Left lung (tissue), 10 donors: Measurements from ENCODE around the gene CPNE8. TPM values are rescaled to one million over a fixed set of nuclear protein-coding genes. Genes with fewer than 3 reads are reported as not detected.

ENCODE experiments used
- ATAC-seq: fragments of 200-7000 bp; cut with Tn5 transposase; one replicate; pipeline ENCODE4 v1.9.1; 2020; ENCODE audit warnings: moderate library complexity
- DNase-seq, 4 donors: peaks; one replicate each; pipeline ENCODE4 v3.0.0-alpha.2; 2013 to 2020
- H3K27ac ChIP-seq, 2 donors: fragments of 200-600 bp; sonication (generic) in 1 of 2; one replicate each; pipeline versions ENCODE4 v1.5.0 to v1.8.0; 2020 to 2021
- H3K27me3 ChIP-seq, 2 donors: fragments of 200-600 bp; sonication (generic) in 1 of 2; one replicate each; pipeline versions ENCODE4 v1.5.0 to v1.8.0; 2020 to 2021
- H3K36me3 ChIP-seq, 2 donors: fragments of 200-600 bp; sonication (generic) in 1 of 2; one replicate each; pipeline versions ENCODE4 v1.5.0 to v1.8.0; 2020 to 2021
- H3K4me1 ChIP-seq, 2 donors: fragments of 200-600 bp; one replicate each; pipeline ENCODE4 v1.8.0; 2021
- H3K4me3 ChIP-seq, 2 donors: fragments of 200-600 bp; sonication (generic) in 1 of 2; one replicate each; pipeline versions ENCODE4 v1.5.0 to v1.8.0; 2020 to 2021; ENCODE audit warnings: mild to moderate bottlenecking in 1 of 2
- H3K9me3 ChIP-seq, 2 donors: fragments of 200-600 bp; sonication (generic) in 1 of 2; one replicate each; pipeline versions ENCODE4 v1.5.0 to v1.8.0; 2020 to 2021
- CTCF ChIP-seq, 2 donors: fragments of 200-600 bp; sonication (generic) in 1 of 2; IDR thresholded peaks; one replicate each; pipeline versions ENCODE4 v1.5.0 to v1.8.0; 2021; ENCODE audit warnings: antibody characterized with exemption in 2 of 2
- intact Hi-C, 2 donors: fragments of 100-400 bp; cut with DNase I; formaldehyde crosslinking; loops; one replicate each; pipeline versions ENCODE4 v1.11.2 to v1.14.2; 2022
- polyA plus RNA-seq, 6 donors: library from polyadenylated mRNA; unstranded; fragments of 120-200 nt; gene quantifications; one replicate each; pipeline ENCODE4 v1.2.1, GENCODE V29; 2013; ENCODE audit not compliant: insufficient read length in 6 of 6
- total RNA-seq, 2 donors: library from RNA; stranded (reverse); fragmentation: NEBNext Ultra II Directional; extraction: Animal tissue kit (Norgen Biotek cat#: 25700); gene quantifications; one replicate each; pipeline ENCODE4 v1.2.1, GENCODE V29; 2021
- donor health status: DM: no; HTN: yes; CAD: no.
- donor health status: DM: no; HTN: no; CAD: no.

Gene CPNE8
- total and polyA plus RNA-seq, 8 donors = 6.4 to 25.8 (median 9.3) TPM

GRCh38 chr12:38823314-38823713, 82.1 kb downstream of the CPNE8 start:
- intact Hi-C loops = no loop called here
- no peaks in the 10 kb centered on the region for H3K4me1 ChIP-seq
- H3K4me3 ChIP-seq = no peak overlapping the region
- H3K9me3 ChIP-seq = no peaks in the 10 kb centered on the region
- no peak overlapping the region for H3K27ac ChIP-seq
- no peaks in the 10 kb centered on the region for H3K36me3 ChIP-seq
- H3K27me3 ChIP-seq = no peaks in the 10 kb centered on the region
- ATAC-seq (no peak), DNase-seq (no peak)
- TF ChIP-seq CTCF (IDR thresholded peaks at IDR 0.05) = no peak

GRCh38 chr12:38817942-38818341, 87.4 kb downstream of the CPNE8 start:
- Histone ChIP-seq H3K4me1 (no peaks in the 10 kb centered on the region), H3K27ac (no peak overlapping the region), H3K36me3 (no peaks in the 10 kb centered on the region), H3K4me3 (no peak overlapping the region), H3K9me3 (no peaks in the 10 kb centered on the region), H3K27me3 (no peaks in the 10 kb centered on the region)
- DNase-seq = no peak
- intact Hi-C loops = no loop called here
- no peak for ATAC-seq
- no peak for TF ChIP-seq CTCF (IDR thresholded peaks at IDR 0.05)

DNA sequence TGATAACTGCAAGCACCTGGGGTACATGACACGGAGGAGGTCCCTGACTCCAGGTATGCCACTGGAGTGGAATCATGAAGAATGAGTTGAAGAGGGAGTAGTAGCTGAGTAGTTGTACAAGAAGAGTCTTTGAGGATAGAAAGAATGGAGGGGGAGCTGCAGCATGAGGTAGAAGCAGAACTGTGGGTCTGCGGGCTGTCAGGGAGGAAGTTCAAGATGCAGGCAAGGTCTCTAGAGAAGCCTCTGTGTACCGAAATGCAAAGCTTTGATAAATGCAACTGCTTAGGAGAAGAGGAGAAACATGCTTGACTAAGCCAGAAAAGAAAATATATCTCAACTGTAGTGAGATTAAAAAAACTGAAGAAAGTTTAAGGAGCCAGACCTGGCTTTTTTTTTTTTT, 91.5 kb downstream of the CPNE8 start:
- no peak for DNase-seq
- H3K27me3 ChIP-seq = no peaks in the 10 kb centered on the region
- H3K27ac ChIP-seq = no peak overlapping the region
- intact Hi-C loops = no loop called here
- ATAC-seq = no peak
- H3K36me3 ChIP-seq = peaks cover 0 to 9% of the 10 kb centered on the region in 2 donors
- no peak overlapping the region for H3K4me3 ChIP-seq
- TF ChIP-seq CTCF (IDR thresholded peaks at IDR 0.05) = no peak
- peaks cover 0 to 7% of the 10 kb centered on the region in 2 donors for H3K9me3 ChIP-seq
- H3K4me1 ChIP-seq = no peaks in the 10 kb centered on the region

DNA sequence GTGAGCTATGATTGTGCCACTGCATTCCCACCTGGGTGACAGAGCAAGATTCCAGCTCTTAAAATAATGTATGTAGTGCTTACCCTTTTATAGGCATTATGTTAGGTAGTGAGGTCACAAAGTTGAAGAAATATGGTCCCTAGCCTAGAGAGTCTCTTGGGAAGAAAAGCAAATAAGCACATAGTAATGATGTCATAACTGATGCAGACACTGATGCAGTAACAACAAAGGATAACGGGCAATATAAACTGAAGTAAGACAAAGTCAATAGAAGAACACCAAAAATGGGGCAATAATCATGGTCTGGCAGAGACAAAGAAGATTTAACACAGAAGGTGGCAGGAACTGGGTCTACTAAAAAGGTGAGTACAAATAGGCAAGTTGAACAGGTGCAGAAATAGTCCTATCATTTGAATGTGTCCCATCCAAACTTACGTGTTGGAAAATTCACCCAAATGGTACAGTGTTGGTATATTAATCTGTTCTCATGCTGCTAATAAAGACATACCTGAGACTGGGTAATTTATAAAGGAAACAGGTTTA, 93.5 kb downstream of the CPNE8 start:
- no peak for ATAC-seq
- H3K27me3 ChIP-seq = no peaks in the 10 kb centered on the region
- peaks cover 0 to 9% of the 10 kb centered on the region in 2 donors for H3K9me3 ChIP-seq
- no peak overlapping the region for H3K27ac ChIP-seq
- no peaks in the 10 kb centered on the region for H3K4me1 ChIP-seq
- intact Hi-C loops = no loop called here
- no peak for DNase-seq
- H3K4me3 ChIP-seq = no peak overlapping the region
- peaks cover 0 to 9% of the 10 kb centered on the region in 2 donors for H3K36me3 ChIP-seq
- TF ChIP-seq CTCF (IDR thresholded peaks at IDR 0.05) = no peak

GRCh38 chr12:38809832-38810231, 95.6 kb downstream of the CPNE8 start:
- intact Hi-C loops = no loop called here
- H3K27ac ChIP-seq = no peak overlapping the region
- H3K27me3 ChIP-seq = no peaks in the 10 kb centered on the region
- H3K9me3 ChIP-seq = peaks cover 0 to 9% of the 10 kb centered on the region in 2 donors
- H3K4me1 ChIP-seq = no peaks in the 10 kb centered on the region
- no peak overlapping the region for H3K4me3 ChIP-seq
- TF ChIP-seq CTCF (IDR thresholded peaks at IDR 0.05) = no peak
- no peak for DNase-seq
- ATAC-seq = no peak
- H3K36me3 ChIP-seq = peaks cover 0 to 9% of the 10 kb centered on the region in 2 donors
